ENCODE data around the gene UROC1. TPM values are rescaled to one million over a fixed set of nuclear protein-coding genes. Genes with fewer than 3 reads are reported as not detected.

The UROC1 gene
- total RNA-seq, 1 donor from 2014 or later: not detected

- H3K36me3 ChIP-seq (ENCODE audit: control insufficient read depth, insufficient read depth, low read length): peaks cover 42% of the 10 kb centered on the region
- DNase-seq (ENCODE audit: low read depth) (no peak), FAIRE-seq (no peak)
- no peaks in the 10 kb centered on the region for H3K27me3 ChIP-seq (ENCODE audit: control insufficient read depth, insufficient read depth, low read length)
- no peak overlapping the region for H3K4me3 ChIP-seq (ENCODE audit: low read depth, low read length)
- TF ChIP-seq CTCF (IDR thresholded peaks at IDR 0.05; ENCODE audit: insufficient read depth, low read length, severe bottlenecking): no peak
Observed at GRCh38 chr3:126459111-126459762, 58.3 kb downstream of the UROC1 start.

GRCh38 chr3:126456766-126457388 lies 60.7 kb downstream of the UROC1 start:
- no peaks in the 10 kb centered on the region for H3K27me3 ChIP-seq (ENCODE audit: control insufficient read depth, insufficient read depth, low read length)
- no peak for FAIRE-seq
- H3K36me3 ChIP-seq (ENCODE audit: control insufficient read depth, insufficient read depth, low read length): peaks cover 33% of the 10 kb centered on the region
- TF ChIP-seq CTCF (IDR thresholded peaks at IDR 0.05; ENCODE audit: insufficient read depth, low read length, severe bottlenecking): no peak
- no peak overlapping the region for H3K4me3 ChIP-seq (ENCODE audit: low read depth, low read length)
- no peak for DNase-seq (ENCODE audit: low read depth)

GRCh38 chr3:126456211-126456610 lies 61.4 kb downstream of the UROC1 start:
- FAIRE-seq (no peak), DNase-seq (ENCODE audit: low read depth) (no peak)
- no peak overlapping the region for H3K4me3 ChIP-seq (ENCODE audit: low read depth, low read length)
- H3K36me3 ChIP-seq (ENCODE audit: control insufficient read depth, insufficient read depth, low read length): peaks cover 34% of the 10 kb centered on the region
- no peaks in the 10 kb centered on the region for H3K27me3 ChIP-seq (ENCODE audit: control insufficient read depth, insufficient read depth, low read length)
- no peak for TF ChIP-seq CTCF (IDR thresholded peaks at IDR 0.05; ENCODE audit: insufficient read depth, low read length, severe bottlenecking)

GRCh38 chr3:126454437-126455198 lies 63.0 kb downstream of the UROC1 start:
- no peak for FAIRE-seq
- H3K4me3 ChIP-seq (ENCODE audit: low read depth, low read length): no peak overlapping the region

GRCh38 chr3:126454025-126454424 lies 63.5 kb downstream of the UROC1 start:
- no peak overlapping the region for H3K4me3 ChIP-seq (ENCODE audit: low read depth, low read length)
- FAIRE-seq (no peak), DNase-seq (ENCODE audit: low read depth) (no peak)
- no peak for TF ChIP-seq CTCF (IDR thresholded peaks at IDR 0.05; ENCODE audit: insufficient read depth, low read length, severe bottlenecking)
- no peaks in the 10 kb centered on the region for H3K27me3 ChIP-seq (ENCODE audit: control insufficient read depth, insufficient read depth, low read length)
- peaks cover 32% of the 10 kb centered on the region for H3K36me3 ChIP-seq (ENCODE audit: control insufficient read depth, insufficient read depth, low read length)

More at GRCh38 chr3:126454437-126455198, 63.0 kb downstream of the UROC1 start:
- Histone ChIP-seq H3K36me3 (ENCODE audit: control insufficient read depth, insufficient read depth, low read length) (peaks cover 34% of the 10 kb centered on the region), H3K27me3 (ENCODE audit: control insufficient read depth, insufficient read depth, low read length) (no peaks in the 10 kb centered on the region)
- no peak for DNase-seq (ENCODE audit: low read depth)
- no peak for TF ChIP-seq CTCF (IDR thresholded peaks at IDR 0.05; ENCODE audit: insufficient read depth, low read length, severe bottlenecking)
